ENCODE measurements around the gene HSPA2. TPM values are rescaled to one million over a fixed set of nuclear protein-coding genes. Genes with fewer than 3 reads are reported as not detected.

Gene HSPA2
- total RNA-seq, 1 experiment from 2014 or later, result 30.2 TPM

GRCh38 chr14:64540208-64541202 lies at the start of gene HSPA2 (continued):
- TF ChIP-seq, protein P1, sequence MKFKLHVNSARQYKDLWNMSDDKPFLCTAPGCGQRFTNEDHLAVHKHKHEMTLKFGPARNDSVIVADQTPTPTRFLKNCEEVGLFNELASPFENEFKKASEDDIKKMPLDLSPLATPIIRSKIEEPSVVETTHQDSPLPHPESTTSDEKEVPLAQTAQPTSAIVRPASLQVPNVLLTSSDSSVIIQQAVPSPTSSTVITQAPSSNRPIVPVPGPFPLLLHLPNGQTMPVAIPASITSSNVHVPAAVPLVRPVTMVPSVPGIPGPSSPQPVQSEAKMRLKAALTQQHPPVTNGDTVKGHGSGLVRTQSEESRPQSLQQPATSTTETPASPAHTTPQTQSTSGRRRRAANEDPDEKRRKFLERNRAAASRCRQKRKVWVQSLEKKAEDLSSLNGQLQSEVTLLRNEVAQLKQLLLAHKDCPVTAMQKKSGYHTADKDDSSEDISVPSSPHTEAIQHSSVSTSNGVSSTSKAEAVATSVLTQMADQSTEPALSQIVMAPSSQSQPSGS (CRISPR knock-in tag; IDR thresholded peaks at IDR 0.05; ENCODE audit: borderline replicate concordance, low read depth), result no peak
- TF ChIP-seq ZNF532 (CRISPR knock-in tag; IDR thresholded peaks at IDR 0.05; ENCODE audit: borderline replicate concordance), result no peak
- TF ChIP-seq ZNF396 (CRISPR knock-in tag; IDR thresholded peaks at IDR 0.05; ENCODE audit: borderline replicate concordance), result no peak
- TF ChIP-seq, protein P2, sequence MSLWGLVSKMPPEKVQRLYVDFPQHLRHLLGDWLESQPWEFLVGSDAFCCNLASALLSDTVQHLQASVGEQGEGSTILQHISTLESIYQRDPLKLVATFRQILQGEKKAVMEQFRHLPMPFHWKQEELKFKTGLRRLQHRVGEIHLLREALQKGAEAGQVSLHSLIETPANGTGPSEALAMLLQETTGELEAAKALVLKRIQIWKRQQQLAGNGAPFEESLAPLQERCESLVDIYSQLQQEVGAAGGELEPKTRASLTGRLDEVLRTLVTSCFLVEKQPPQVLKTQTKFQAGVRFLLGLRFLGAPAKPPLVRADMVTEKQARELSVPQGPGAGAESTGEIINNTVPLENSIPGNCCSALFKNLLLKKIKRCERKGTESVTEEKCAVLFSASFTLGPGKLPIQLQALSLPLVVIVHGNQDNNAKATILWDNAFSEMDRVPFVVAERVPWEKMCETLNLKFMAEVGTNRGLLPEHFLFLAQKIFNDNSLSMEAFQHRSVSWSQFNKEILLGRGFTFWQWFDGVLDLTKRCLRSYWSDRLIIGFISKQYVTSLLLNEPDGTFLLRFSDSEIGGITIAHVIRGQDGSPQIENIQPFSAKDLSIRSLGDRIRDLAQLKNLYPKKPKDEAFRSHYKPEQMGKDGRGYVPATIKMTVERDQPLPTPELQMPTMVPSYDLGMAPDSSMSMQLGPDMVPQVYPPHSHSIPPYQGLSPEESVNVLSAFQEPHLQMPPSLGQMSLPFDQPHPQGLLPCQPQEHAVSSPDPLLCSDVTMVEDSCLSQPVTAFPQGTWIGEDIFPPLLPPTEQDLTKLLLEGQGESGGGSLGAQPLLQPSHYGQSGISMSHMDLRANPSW (CRISPR knock-in tag; conservative IDR thresholded peaks at IDR 0.05; ENCODE audit: low read depth), result no peak
- no peak for TF ChIP-seq ZNF138 (CRISPR knock-in tag; conservative IDR thresholded peaks at IDR 0.05)
- peak; percentile 62 for TF ChIP-seq HMGXB4 (CRISPR knock-in tag; IDR thresholded peaks at IDR 0.05)
- TF ChIP-seq TEAD4 (CRISPR knock-in tag; IDR thresholded peaks at IDR 0.05), result no peak
- peak; percentile 49; the same call in 1 of the 2 replicates for TF ChIP-seq USF1 (CRISPR knock-in tag; IDR thresholded peaks at IDR 0.05)
- TF ChIP-seq ZNF219 (CRISPR knock-in tag; IDR thresholded peaks at IDR 0.05; ENCODE audit: borderline replicate concordance), result no peak
- peak; percentile 63; the same call in 1 of the 2 replicates for TF ChIP-seq TEAD1 (CRISPR knock-in tag; IDR thresholded peaks at IDR 0.05)
- TF ChIP-seq ZNF281 (CRISPR knock-in tag; IDR thresholded peaks at IDR 0.05), result 0 out of 2 replicates have a peak, but pooled peaks have one; percentile 41
